ENCODE data around the gene RGS6. TPM values are rescaled to one million over a fixed set of nuclear protein-coding genes. Genes with fewer than 3 reads are reported as not detected.

RGS6 gene
- total RNA-seq, 1 donor: not detected

DNA sequence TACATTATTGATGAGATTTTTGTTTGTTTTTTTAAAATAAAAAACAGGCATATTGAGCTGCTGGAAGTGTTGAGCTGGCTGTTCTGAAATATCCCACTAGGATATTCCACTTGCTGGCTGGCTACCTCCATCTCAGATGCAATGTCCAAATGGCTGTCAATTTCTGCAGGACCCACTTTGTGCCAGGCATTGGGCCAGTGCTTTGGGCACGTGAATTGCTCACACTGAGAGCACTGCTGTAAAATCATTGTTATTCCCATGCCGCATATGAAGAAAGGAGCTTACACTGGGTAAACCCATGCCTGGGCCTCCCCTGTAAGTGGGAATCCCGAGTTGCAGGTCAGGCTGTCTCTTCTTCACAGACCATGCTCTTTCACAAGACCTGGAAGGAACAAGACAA, 56.7 kb downstream of the RGS6 start:
- H3K27ac ChIP-seq (ENCODE audit: low read depth, low read length): no peak overlapping the region
- H3K4me2 ChIP-seq (ENCODE audit: insufficient read depth, low read length): no peak overlapping the region
- H3K79me2 ChIP-seq (ENCODE audit: insufficient read depth, low read length): no peaks in the 10 kb centered on the region
- H3K9me3 ChIP-seq (ENCODE audit: low read depth, low read length): no peaks in the 10 kb centered on the region
- H2AFZ ChIP-seq (ENCODE audit: low read length): no peak overlapping the region
- no peak overlapping the region for H3K4me3 ChIP-seq (ENCODE audit: insufficient read depth, low read length)
- no peaks in the 10 kb centered on the region for H4K20me1 ChIP-seq (ENCODE audit: insufficient read depth, low read length)
- no peak for TF ChIP-seq CTCF (IDR thresholded peaks at IDR 0.05; ENCODE audit: extremely low read depth, low read depth, low read length)
- no peaks in the 10 kb centered on the region for H3K27me3 ChIP-seq (ENCODE audit: insufficient read depth, low read length)
- no peaks in the 10 kb centered on the region for H3K36me3 ChIP-seq (ENCODE audit: insufficient read depth, low read length)
- DNase-seq (ENCODE audit: insufficient read length, low spot score, missing footprints): no peak
- H3K4me1 ChIP-seq (ENCODE audit: insufficient read depth, low read length): no peaks in the 10 kb centered on the region

GRCh38 chr14:71994416-71994815, 62.2 kb downstream of the RGS6 start:
- H4K20me1 ChIP-seq (ENCODE audit: insufficient read depth, low read length): no peaks in the 10 kb centered on the region
- no peak overlapping the region for H3K4me2 ChIP-seq (ENCODE audit: insufficient read depth, low read length)
- no peaks in the 10 kb centered on the region for H3K9me3 ChIP-seq (ENCODE audit: low read depth, low read length)
- no peaks in the 10 kb centered on the region for H3K79me2 ChIP-seq (ENCODE audit: insufficient read depth, low read length)
- no peaks in the 10 kb centered on the region for H3K36me3 ChIP-seq (ENCODE audit: insufficient read depth, low read length)
- DNase-seq (ENCODE audit: insufficient read length, low spot score, missing footprints): no peak
- TF ChIP-seq CTCF (IDR thresholded peaks at IDR 0.05; ENCODE audit: extremely low read depth, low read depth, low read length): no peak
- H3K4me1 ChIP-seq (ENCODE audit: insufficient read depth, low read length): no peaks in the 10 kb centered on the region
- no peak overlapping the region for H2AFZ ChIP-seq (ENCODE audit: low read length)
- H3K27ac ChIP-seq (ENCODE audit: low read depth, low read length): no peak overlapping the region
- H3K27me3 ChIP-seq (ENCODE audit: insufficient read depth, low read length): no peaks in the 10 kb centered on the region
- no peak overlapping the region for H3K4me3 ChIP-seq (ENCODE audit: insufficient read depth, low read length)

DNA sequence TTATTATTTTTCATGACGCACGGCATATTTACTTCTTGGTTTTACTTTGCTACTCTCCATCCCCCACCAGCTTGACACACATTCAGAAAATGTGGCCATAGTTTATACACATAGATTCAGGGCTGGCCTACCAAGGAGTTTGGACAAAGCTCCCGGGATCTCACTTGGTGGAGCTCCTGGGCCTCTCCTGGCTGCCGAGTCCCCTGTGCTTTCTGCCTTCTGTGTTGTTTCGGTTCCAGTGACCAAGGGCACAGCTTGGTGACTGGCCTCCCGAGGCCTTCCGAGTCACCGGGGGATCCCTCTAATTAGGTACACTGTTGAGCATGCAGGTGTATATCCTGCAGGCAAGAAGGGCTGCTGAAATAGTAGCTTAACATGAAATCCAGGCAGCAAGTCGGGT, 63.5 kb downstream of the RGS6 start:
- Histone ChIP-seq H3K27ac (ENCODE audit: low read depth, low read length) (no peak overlapping the region), H3K4me1 (ENCODE audit: insufficient read depth, low read length) (no peaks in the 10 kb centered on the region), H3K4me2 (ENCODE audit: insufficient read depth, low read length) (no peak overlapping the region), H3K36me3 (ENCODE audit: insufficient read depth, low read length) (no peaks in the 10 kb centered on the region), H4K20me1 (ENCODE audit: insufficient read depth, low read length) (no peaks in the 10 kb centered on the region), H3K79me2 (ENCODE audit: insufficient read depth, low read length) (no peaks in the 10 kb centered on the region), H3K27me3 (ENCODE audit: insufficient read depth, low read length) (no peaks in the 10 kb centered on the region), H3K4me3 (ENCODE audit: insufficient read depth, low read length) (no peak overlapping the region), H3K9me3 (ENCODE audit: low read depth, low read length) (no peaks in the 10 kb centered on the region), H2AFZ (ENCODE audit: low read length) (no peak overlapping the region)
- TF ChIP-seq CTCF (IDR thresholded peaks at IDR 0.05; ENCODE audit: extremely low read depth, low read depth, low read length): no peak
- no peak for DNase-seq (ENCODE audit: insufficient read length, low spot score, missing footprints)

DNA sequence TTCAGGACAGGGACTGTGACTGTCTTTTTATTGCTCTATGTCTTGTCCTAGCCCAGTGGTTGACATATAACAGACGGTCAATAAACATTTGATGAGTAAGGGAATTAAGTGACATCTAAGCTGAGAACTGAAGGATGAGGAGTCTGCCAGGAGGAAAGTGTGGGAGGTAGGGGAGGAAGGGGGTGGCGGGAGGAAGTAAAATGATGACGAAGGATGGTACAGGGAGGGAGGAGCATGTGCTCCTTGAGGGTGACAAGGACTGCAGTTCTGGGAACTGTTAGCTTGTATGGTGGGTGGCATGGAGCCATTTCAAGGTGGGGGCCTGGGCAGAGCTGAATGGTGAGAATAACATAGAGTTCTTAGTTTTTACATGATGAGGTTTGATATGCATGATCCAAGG, 64.4 kb downstream of the RGS6 start:
- no peaks in the 10 kb centered on the region for H3K4me1 ChIP-seq (ENCODE audit: insufficient read depth, low read length)
- no peaks in the 10 kb centered on the region for H3K36me3 ChIP-seq (ENCODE audit: insufficient read depth, low read length)
- DNase-seq (ENCODE audit: insufficient read length, low spot score, missing footprints): no peak
- no peaks in the 10 kb centered on the region for H4K20me1 ChIP-seq (ENCODE audit: insufficient read depth, low read length)
- no peak overlapping the region for H3K4me2 ChIP-seq (ENCODE audit: insufficient read depth, low read length)
- H3K79me2 ChIP-seq (ENCODE audit: insufficient read depth, low read length): no peaks in the 10 kb centered on the region
- no peak overlapping the region for H2AFZ ChIP-seq (ENCODE audit: low read length)
- TF ChIP-seq CTCF (IDR thresholded peaks at IDR 0.05; ENCODE audit: extremely low read depth, low read depth, low read length): no peak
- H3K9me3 ChIP-seq (ENCODE audit: low read depth, low read length): no peaks in the 10 kb centered on the region
- no peaks in the 10 kb centered on the region for H3K27me3 ChIP-seq (ENCODE audit: insufficient read depth, low read length)
- H3K4me3 ChIP-seq (ENCODE audit: insufficient read depth, low read length): no peak overlapping the region
- no peak overlapping the region for H3K27ac ChIP-seq (ENCODE audit: low read depth, low read length)

Data from osteoblast (primary cell).